Neural progenitor cell (in vitro differentiated cells): ENCODE data around the gene MYO15B. TPM values are rescaled to one million over a fixed set of nuclear protein-coding genes. Genes with fewer than 3 reads are reported as not detected.

Experiments
- DNase-seq: peaks from one replicate; pipeline ENCODE4 v3.0.0-alpha.2; 2016; ENCODE audit warnings: low spot score
- H2AFZ ChIP-seq: fragments of 200-600 bp; sonication (generic); replicated peaks from 2 replicates; pipeline ENCODE4 v1.6.1; 2016; ENCODE audit warnings: antibody characterized with exemption
- H3F3A ChIP-seq: fragments of 200-600 bp; sonication (generic); 2 replicates; pipeline ENCODE4 v1.6.1; 2016; ENCODE audit warnings: antibody characterized with exemption, low read depth
- H3K27ac ChIP-seq: fragments of 200-600 bp; sonication (generic); 2 replicates; pipeline ENCODE4 v1.5.1; 2016; ENCODE audit warnings: mild to moderate bottlenecking
- H3K27me3 ChIP-seq: fragments of 200-600 bp; sonication (generic); 2 replicates; pipeline ENCODE4 v1.6.1; 2016; ENCODE audit warnings: mild to moderate bottlenecking, moderate library complexity
- H3K36me3 ChIP-seq: fragments of 200-600 bp; sonication (generic); 2 replicates; pipeline ENCODE4 v1.5.1; 2016
- H3K4me1 ChIP-seq: fragments of 200-600 bp; sonication (generic); 2 replicates; pipeline ENCODE4 v1.6.1; 2016; ENCODE audit warnings: mixed run types
- H3K4me2 ChIP-seq: fragments of 200-600 bp; sonication (generic); 2 replicates; pipeline ENCODE4 v1.6.1; 2016
- H3K4me3 ChIP-seq: fragments of 200-600 bp; sonication (generic); 2 replicates; pipeline ENCODE4 v1.5.1; 2016
- H3K79me2 ChIP-seq: fragments of 200-600 bp; sonication (generic); 2 replicates; pipeline ENCODE4 v1.6.1; 2016; ENCODE audit warnings: low read depth
- H3K9ac ChIP-seq: fragments of 200-600 bp; sonication (generic); 2 replicates; pipeline ENCODE4 v1.6.1; 2016
- H3K9me3 ChIP-seq: fragments of 200-600 bp; sonication (generic); 2 replicates; pipeline ENCODE4 v1.5.1; 2016; ENCODE audit warnings: low read depth
- H4K20me1 ChIP-seq: fragments of 200-600 bp; sonication (generic); 2 replicates; pipeline ENCODE4 v1.6.1; 2016; ENCODE audit warnings: low read depth
- H3K27ac Mint-ChIP-seq: 3 replicates; pipeline ENCODE4 v1.8.0; 2021; ENCODE audit warnings: mixed read lengths
- H3K27me3 Mint-ChIP-seq: 2 replicates; pipeline ENCODE4 v1.8.0; 2022; ENCODE audit warnings: low read depth, mild to moderate bottlenecking, inconsistent platforms, moderate library complexity, mixed read lengths; ENCODE audit not compliant: insufficient read depth
- H3K36me3 Mint-ChIP-seq: 3 replicates; pipeline ENCODE4 v1.8.0; 2021; ENCODE audit warnings: mixed read lengths
- H3K4me1 Mint-ChIP-seq: 3 replicates; pipeline ENCODE4 v1.8.0; 2021; ENCODE audit warnings: mixed read lengths
- H3K4me3 Mint-ChIP-seq: 3 replicates; pipeline ENCODE4 v1.8.0; 2021; ENCODE audit warnings: mild to moderate bottlenecking, moderate library complexity, mixed read lengths
- H3K9me3 Mint-ChIP-seq: 3 replicates; pipeline ENCODE4 v1.8.0; 2020; ENCODE audit warnings: mixed read lengths
- EZH2 ChIP-seq: fragments of 200-600 bp; sonication (generic); IDR thresholded peaks from 2 replicates; pipeline ENCODE4 v1.6.1; 2017; ENCODE audit warnings: antibody characterized with exemption, mild to moderate bottlenecking, moderate library complexity
- EZH2phosphoT487 ChIP-seq: fragments of 200-600 bp; sonication (generic); IDR thresholded peaks from 2 replicates; pipeline ENCODE4 v1.6.1; 2017; ENCODE audit warnings: antibody characterized with exemption
- total RNA-seq: library from RNA; depleted of rRNA; stranded (reverse); fragments of >200 nt; gene quantifications from 2 replicates; pipeline ENCODE4 v1.2.3, GENCODE V29; 2015; ENCODE audit warnings: low replicate concordance
- TF ChIP-seq, protein P1 (sequence below): fragments of 200-600 bp; sonication (generic); IDR thresholded peaks from 2 replicates; pipeline ENCODE4 v1.5.1; 2017; ENCODE audit warnings: antibody characterized with exemption, mild to moderate bottlenecking

Gene MYO15B
- total RNA-seq, 1 donor from 2014 or later: 10.2 TPM

DNA sequence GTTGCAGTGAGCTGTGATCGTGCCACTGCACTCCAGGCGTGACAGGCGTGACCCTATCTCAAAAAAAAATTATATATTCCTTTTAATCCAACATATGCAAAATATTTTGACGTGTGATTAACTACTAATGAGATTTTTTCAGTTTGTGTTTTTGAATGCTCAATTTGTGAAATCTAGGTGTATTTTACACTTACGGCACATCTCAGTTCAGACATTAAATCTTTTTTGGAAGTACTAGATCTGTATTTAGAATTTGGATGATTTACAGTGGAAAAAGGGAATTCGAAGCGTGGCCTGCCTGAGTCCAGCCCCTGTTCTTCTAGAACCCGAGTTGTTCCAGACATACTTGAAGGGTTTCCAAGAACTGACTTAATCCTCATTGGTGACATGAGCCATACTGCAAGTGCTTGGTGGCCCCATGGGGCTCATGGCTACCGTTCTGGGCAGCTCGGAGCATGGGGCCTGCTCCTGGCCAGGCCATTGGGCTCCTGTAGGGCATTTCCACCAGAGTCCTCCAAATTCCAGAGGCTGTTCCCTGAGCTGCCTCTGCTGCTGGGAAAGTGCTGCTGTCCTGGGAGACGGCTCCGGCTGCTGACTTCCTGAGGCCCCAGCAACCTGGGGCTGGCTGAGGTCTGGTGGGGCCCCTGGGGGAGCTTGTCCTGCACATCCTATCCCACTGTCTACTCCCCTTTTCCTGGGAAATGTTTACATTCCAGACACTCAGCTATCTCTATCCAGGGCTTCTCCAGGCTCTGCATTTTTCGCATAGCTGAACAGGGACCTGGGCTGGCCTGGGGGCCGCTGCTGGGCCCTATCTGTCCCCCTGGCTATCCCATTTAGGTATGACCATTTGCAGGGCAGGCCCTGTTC, 34.9 kb upstream of the MYO15B start:
- Histone ChIP-seq H2AFZ (no peak overlapping the region), H3K27ac (peak overlapping the region; percentile 74)

DNA sequence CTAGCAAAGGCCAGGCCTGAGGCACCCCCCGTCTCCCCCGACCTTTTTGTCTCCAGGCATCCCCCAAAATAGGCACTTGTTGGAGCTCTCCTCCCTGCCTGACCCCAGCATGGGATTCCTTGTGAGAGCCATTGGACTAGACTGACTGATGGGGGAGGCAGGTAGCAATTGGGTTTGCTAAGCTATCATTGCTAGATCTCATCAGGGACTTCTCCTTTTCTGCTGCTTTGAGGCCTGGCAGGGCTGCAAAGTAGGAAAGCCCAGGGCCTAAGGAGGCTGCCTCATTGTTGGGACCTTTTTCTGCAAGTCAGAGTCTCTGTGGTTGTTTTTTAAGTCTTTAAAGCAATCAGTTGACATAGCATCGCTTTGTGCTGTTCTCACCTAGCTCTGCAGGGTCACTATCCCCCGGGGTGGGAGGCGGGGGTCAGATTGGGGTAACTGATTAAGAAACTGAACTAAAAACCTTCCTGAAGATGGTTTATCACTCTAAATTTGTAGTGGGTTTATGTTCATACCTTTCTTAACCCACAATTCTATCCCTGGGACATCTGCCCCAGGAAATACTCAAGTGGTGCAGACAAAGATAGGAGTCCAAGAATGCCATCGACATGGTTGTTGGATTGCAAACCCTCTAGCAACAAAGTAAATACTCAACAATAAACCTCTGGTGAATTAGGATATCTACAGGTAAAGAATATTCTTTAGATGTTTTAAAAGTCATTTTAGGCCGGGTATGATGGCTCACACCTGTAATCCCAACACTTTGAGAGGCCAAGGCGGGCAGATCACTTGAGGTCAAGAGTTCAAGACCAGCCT, 34.1 kb upstream of the MYO15B start:
- peaks cover 4% of the 10 kb centered on the region for H4K20me1 ChIP-seq
- peak overlapping the region; percentile 74 for H3K27ac ChIP-seq
- no peaks in the 10 kb centered on the region for H3K36me3 ChIP-seq
- no peaks in the 10 kb centered on the region for H3K9me3 Mint-ChIP-seq
- H2AFZ ChIP-seq: no peak overlapping the region
- no peaks in the 10 kb centered on the region for H3K27me3 ChIP-seq
- H3K79me2 ChIP-seq: no peaks in the 10 kb centered on the region
- H3F3A ChIP-seq: peaks cover 11% of the 10 kb centered on the region
- H3K27ac Mint-ChIP-seq: peak overlapping the region; percentile 12
- H3K4me2 ChIP-seq: no peak overlapping the region
- no peak overlapping the region for H3K4me3 Mint-ChIP-seq
- TF ChIP-seq EZH2phosphoT487 (no peak), EZH2 (no peak)
- TF ChIP-seq, protein P1, sequence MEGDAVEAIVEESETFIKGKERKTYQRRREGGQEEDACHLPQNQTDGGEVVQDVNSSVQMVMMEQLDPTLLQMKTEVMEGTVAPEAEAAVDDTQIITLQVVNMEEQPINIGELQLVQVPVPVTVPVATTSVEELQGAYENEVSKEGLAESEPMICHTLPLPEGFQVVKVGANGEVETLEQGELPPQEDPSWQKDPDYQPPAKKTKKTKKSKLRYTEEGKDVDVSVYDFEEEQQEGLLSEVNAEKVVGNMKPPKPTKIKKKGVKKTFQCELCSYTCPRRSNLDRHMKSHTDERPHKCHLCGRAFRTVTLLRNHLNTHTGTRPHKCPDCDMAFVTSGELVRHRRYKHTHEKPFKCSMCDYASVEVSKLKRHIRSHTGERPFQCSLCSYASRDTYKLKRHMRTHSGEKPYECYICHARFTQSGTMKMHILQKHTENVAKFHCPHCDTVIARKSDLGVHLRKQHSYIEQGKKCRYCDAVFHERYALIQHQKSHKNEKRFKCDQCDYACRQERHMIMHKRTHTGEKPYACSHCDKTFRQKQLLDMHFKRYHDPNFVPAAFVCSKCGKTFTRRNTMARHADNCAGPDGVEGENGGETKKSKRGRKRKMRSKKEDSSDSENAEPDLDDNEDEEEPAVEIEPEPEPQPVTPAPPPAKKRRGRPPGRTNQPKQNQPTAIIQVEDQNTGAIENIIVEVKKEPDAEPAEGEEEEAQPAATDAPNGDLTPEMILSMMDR: no peak
- H3K36me3 Mint-ChIP-seq: no peaks in the 10 kb centered on the region
- no peak for DNase-seq
- H3K4me1 ChIP-seq: peaks cover 25% of the 10 kb centered on the region
- H3K4me1 Mint-ChIP-seq: peaks cover 16% of the 10 kb centered on the region
- H3K27me3 Mint-ChIP-seq: peaks cover 6% of the 10 kb centered on the region
- no peak overlapping the region for H3K4me3 ChIP-seq
- H3K9ac ChIP-seq: no peak overlapping the region
- no peaks in the 10 kb centered on the region for H3K9me3 ChIP-seq

More for the DNA sequence above, 34.9 kb upstream of the MYO15B start:
- peak; percentile 40 for DNase-seq
- Mint-ChIP-seq H3K9me3 (no peaks in the 10 kb centered on the region), H3K4me3 (no peak overlapping the region), H3K27me3 (peaks cover 6% of the 10 kb centered on the region), H3K27ac (peak overlapping the region; percentile 48), H3K36me3 (no peaks in the 10 kb centered on the region), H3K4me1 (peaks cover 16% of the 10 kb centered on the region)
- H3K4me2 ChIP-seq: no peak overlapping the region
- no peak overlapping the region for H3K9ac ChIP-seq
- peaks cover 25% of the 10 kb centered on the region for H3K4me1 ChIP-seq
- no peaks in the 10 kb centered on the region for H3K79me2 ChIP-seq
- peaks cover 4% of the 10 kb centered on the region for H4K20me1 ChIP-seq
- H3K27me3 ChIP-seq: no peaks in the 10 kb centered on the region
- H3K4me3 ChIP-seq: no peak overlapping the region
- TF ChIP-seq EZH2phosphoT487 (no peak), EZH2 (no peak)
- TF ChIP-seq, protein P1: no peak
- H3K9me3 ChIP-seq: no peaks in the 10 kb centered on the region
- no peaks in the 10 kb centered on the region for H3K36me3 ChIP-seq
- peaks cover 11% of the 10 kb centered on the region for H3F3A ChIP-seq

DNA sequence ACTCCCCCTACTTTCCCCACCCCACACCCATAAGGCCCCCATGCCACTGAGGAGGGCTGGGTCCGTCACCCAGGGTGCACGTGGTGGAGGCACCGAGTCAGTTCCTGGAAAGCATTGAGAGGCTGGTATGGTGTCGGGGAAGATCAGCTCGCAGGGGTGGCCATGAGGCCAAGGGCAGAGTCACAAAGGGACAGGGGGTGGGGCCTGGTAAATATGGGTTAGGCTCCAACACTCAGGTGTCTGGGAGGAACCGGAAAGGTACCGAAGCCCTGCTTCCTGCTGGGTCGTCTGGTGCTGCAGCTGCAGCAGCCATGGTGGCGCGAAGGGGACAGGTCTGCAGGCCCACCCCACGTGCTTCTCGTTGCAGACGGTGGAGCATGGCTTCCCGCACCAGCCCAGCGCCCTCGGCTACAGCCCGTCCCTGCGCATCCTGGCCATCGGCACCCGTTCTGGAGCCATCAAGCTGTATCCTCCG, 31.9 kb upstream of the MYO15B start:
- H3K36me3 ChIP-seq: no peaks in the 10 kb centered on the region
- no peaks in the 10 kb centered on the region for H3K79me2 ChIP-seq
- no peak for DNase-seq
- H3K27ac ChIP-seq: no peak overlapping the region
- H2AFZ ChIP-seq: no peak overlapping the region
- H3K4me1 Mint-ChIP-seq: peaks cover 18% of the 10 kb centered on the region
- H3K9ac ChIP-seq: no peak overlapping the region
- peaks cover 4% of the 10 kb centered on the region for H4K20me1 ChIP-seq
- H3K27me3 Mint-ChIP-seq: peaks cover 6% of the 10 kb centered on the region
- H3K9me3 ChIP-seq: no peaks in the 10 kb centered on the region
- no peaks in the 10 kb centered on the region for H3K9me3 Mint-ChIP-seq
- H3K4me3 Mint-ChIP-seq: no peak overlapping the region
- peaks cover 9% of the 10 kb centered on the region for H3K4me1 ChIP-seq
- H3K4me2 ChIP-seq: no peak overlapping the region
- H3K27me3 ChIP-seq: no peaks in the 10 kb centered on the region
- H3K4me3 ChIP-seq: no peak overlapping the region
- H3F3A ChIP-seq: no peaks in the 10 kb centered on the region
- no peak overlapping the region for H3K27ac Mint-ChIP-seq
- H3K36me3 Mint-ChIP-seq: no peaks in the 10 kb centered on the region
- TF ChIP-seq EZH2phosphoT487: no peak
- TF ChIP-seq, protein P1: no peak
- TF ChIP-seq EZH2: no peak
